GM12891 (cell line): ENCODE results near the gene PRR36.

ENCODE experiments used
- PAX5 ChIP-seq: IDR thresholded peaks from 2 replicates; pipeline ENCODE4 v1.6.1; 2011; ENCODE audit warnings: low read length, moderate library complexity, mild to moderate bottlenecking; ENCODE audit not compliant: insufficient read depth, severe bottlenecking
- POLR2A ChIP-seq: IDR thresholded peaks from 2 replicates; pipeline ENCODE4 v1.6.1; 2011; ENCODE audit warnings: low read depth, low read length, control low read depth
- POLR2AphosphoS5 ChIP-seq: IDR thresholded peaks from 2 replicates; pipeline ENCODE4 v1.6.1; 2011; ENCODE audit warnings: low read depth, low read length, control low read depth
- POU2F2 ChIP-seq: IDR thresholded peaks from 2 replicates; pipeline ENCODE4 v1.6.1; 2011; ENCODE audit warnings: low read depth, mild to moderate bottlenecking, control low read depth, low read length, moderate library complexity
- SPI1 ChIP-seq: IDR thresholded peaks from 2 replicates; pipeline ENCODE4 v1.6.1; 2011; ENCODE audit warnings: low read depth, low read length, control low read depth
- TAF1 ChIP-seq: IDR thresholded peaks from 2 replicates; pipeline ENCODE4 v1.6.1; 2011; ENCODE audit warnings: low read depth, low read length, control low read depth

DNA sequence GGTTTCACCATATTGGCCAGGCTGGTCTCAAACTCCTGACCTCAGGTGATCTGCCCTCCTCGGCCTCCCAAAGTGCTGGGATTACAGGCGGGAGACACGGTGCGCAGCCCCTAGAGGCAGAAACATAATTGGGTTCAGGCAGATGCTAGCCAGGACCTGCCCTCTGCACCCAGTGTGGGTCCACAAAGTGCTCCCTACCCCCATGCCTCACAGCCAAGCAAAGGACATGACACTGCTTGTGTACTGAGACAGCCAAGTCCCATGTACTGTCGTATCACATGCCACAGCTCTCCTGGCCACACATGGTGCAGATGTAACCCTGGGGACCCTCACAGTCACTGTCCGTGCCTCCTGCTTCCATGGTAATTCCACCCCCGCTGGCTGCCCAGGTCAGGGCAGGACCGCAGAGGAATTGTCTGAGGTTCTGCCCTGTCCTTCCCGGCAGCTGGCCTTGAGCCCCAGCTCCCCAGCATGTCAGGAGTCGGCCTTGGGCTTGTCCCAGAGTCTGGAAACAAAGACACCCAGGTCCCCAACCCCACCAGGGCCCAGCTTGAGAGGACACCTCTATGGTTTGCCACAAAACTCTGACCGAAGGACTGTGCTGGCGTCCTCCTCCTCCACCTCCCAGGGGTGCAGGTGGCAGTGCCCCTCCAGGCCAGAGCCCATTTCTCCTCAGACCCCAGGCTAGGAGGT lies 7.6 kb downstream of the PRR36 start:
- TF ChIP-seq POLR2A = no peak
- TF ChIP-seq POLR2AphosphoS5 = no peak
- TF ChIP-seq TAF1 = no peak
- no peak for TF ChIP-seq SPI1
- TF ChIP-seq POU2F2 = no peak
- TF ChIP-seq PAX5 = no peak
